Hippocampal formation (tissue), 2 donors: ENCODE measurements around the gene PRR12.
A peak's percentile ranks its signal among the peaks of the same experiment; 100 is the strongest.

Experiments used
- DNase-seq, 2 donors: peaks; one replicate each; lab custom pipeline; 2025; lab: John Stamatoyannopoulos, UW

Gene PRR12

DNA sequence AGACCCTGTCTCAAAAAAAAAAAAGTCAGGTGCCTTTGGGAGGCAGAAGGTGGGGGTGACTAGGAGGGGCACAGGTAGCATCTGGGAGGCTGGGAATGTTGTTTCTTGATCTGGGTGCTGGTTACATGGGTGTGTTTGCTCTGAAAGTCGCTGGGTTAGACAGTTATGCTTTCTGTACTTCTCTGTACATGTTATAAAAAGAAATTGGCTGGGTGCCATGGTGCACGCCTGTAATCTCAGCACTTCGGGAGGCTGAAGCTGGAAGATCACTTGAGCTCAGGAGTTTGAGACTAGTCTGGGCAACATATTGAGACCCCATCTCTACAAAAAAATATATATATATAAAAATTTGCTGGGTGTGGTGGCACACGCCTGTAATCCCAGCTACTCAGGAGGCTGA is 25.7 kb upstream of the PRR12 start:
- no peak for DNase-seq

DNA sequence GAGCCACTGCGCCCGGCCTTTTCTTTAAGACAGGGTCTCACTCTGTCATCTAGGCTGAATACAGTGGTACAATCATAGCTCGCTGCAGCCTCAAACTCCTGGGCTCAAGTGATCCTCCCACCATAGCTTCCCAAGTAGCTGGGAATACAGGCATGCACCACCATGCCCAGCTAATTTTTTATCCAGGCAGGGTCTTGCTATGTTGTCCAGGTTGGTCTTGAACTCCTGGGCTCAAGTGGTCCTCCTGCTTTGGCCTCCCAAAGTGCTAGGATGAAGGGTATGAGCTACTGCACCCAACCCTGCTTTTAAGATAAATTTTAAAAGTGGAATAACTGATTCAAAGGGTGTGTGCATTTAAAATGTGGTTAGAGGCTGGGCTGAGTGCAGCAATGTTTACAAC is 24.7 kb upstream of the PRR12 start:
- DNase-seq, result no peak

DNA sequence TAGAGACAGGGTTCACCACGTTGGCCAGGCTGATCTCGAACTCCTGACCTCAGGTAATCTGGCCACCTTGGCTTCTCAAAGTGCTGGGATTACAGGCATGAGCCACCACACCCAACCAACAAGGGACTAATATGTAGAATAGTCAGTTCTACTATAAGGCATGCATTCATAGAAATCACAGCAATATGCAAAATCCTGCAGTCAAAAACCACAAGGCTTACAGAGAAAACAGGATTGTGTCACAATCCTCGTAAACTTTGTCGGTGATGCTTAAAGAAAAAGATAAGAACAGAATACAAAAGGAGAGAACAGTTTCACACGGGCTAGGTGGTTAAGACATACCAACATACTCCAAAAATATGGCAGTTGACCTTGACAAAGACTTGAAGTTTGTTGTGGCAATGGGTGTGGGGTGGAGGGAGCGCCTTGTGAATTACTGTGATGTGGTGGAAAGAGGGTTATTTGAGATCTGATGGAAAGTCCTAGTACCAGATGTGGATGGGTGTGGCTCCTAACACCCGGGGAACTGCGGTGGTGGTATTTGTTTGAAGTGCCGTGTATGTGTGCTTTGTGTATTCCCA is 23.0 kb upstream of the PRR12 start:
- no peak for DNase-seq

DNA sequence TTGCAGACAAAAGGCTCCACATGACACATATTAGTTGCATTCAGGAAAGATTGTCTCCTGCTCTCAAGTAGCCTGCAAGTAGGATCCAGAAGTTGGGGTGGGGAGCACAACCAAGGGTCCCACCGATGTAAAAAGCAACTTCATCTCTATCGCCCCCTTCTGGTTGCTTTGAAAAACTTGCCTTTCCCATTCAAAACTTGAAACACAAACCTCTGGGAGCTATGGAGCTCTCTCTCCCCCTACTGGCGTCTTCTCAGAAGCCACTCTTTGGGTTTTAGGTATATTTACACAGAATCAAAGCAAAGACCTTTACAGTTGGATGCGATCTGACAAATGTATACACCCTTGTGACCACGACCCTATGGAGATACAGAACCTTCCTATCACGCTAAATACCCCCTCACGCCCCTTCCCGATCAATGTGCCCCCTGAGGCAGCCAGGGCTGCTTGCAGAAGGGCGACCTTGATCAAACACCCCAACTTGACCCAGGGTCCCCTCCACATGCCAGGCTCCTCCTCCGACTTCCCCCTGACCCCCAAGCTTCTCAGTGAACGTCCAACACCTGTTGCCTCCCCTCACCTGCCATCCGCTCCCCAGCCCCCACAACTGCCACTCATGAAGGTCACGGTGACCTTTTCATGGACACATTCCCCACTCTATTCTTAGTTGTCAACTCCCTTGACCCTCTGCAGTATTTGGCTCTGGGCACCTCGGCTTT is 20.7 kb upstream of the PRR12 start:
- peak; percentile 19 to 82 for DNase-seq

DNA sequence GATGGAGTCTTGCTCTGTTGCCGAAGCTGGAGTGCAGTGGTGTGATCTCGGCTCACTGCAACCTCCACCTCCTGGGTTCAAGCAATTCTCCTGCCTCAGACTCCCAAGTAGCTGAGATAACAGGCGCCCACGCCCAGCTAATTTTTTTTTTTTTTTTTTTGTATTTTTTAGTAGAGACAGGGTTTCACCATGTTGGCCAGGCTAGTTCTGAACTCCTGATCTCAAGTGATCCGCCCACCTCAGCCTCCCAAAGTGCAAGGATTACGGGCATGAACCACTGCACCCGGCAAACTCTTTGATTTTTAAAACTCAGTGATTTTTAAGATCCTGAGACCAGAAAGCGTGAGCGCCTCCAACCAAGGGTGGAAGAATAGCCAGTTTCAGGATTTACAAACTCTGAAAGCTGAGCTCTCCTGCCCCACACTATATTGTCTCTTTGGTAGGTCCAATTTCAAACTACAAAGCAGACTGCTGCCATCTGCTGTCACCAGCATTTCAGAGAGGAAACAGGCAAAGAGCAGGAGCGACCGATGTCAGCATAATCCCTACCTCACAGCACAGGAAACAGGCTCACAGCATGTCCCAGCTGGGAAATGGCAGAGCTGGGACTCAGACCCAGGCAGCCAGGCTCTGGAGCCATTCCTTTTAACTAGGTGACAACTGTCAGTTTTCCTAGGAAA is 19.8 kb upstream of the PRR12 start:
- DNase-seq, result no peak

DNA sequence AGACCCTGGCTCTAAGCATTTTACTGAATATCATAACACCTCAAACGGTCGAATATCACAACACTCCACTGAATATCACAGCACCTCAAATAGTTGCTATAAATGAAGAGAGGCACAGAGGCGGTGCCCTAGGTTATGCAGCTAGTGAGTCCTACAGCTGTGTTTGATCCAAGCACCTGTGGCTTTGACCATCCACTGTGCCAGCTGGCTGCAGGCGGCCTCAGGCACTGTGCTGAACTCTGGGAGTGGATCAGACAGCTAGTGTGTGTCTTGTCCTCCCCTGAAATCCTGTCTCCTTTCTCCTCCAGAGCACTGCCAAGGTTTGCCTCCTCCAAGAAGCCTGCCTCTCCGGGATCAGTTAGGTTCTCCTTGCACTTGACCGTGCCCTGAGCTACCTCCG is 18.0 kb upstream of the PRR12 start:
- no peak for DNase-seq

DNA sequence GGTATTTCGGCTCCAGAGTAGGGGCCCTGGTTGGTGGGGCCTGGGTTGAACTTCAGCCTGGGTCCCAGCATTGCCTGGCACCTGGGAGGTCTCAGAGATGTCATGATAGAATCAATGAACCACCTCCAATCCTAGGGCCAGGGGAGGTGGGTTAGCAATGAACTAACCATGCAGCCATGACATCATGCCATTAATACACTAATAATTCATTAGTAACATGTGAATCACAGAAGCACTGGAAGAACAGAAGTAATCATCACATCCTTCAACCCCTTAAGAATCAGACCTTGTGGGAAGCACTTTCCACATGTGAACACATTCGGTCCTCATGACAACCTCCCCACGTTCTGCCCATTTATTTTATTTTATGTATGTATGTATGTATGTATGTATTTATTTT is 17.6 kb upstream of the PRR12 start:
- DNase-seq, result no peak

DNA sequence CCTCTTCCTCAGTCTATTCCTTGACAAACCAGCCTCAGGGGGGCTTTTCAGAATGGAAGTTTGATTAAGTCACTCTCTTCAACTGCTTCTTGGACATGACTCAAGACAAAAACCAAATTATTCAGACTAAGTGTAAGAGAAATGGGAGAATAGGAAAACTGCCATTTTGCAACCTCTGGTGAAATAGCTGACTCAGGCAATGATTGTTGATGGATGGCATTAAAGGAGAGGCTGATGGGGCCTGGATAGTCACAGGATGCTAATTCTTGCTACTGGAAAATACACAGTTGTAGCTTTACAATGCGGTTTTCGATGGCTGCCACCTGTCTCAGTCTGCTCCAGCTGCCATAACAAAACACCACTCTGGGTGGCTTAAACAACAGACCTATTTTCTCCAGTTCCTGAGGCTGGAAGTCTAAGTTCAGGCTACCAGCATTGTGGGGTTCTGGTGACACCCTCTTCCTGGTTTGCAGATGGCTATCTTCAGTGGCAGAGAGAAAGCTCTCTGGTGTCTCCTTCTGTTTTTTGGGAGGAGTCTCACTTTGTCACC is 16.7 kb upstream of the PRR12 start:
- no peak for DNase-seq

DNA sequence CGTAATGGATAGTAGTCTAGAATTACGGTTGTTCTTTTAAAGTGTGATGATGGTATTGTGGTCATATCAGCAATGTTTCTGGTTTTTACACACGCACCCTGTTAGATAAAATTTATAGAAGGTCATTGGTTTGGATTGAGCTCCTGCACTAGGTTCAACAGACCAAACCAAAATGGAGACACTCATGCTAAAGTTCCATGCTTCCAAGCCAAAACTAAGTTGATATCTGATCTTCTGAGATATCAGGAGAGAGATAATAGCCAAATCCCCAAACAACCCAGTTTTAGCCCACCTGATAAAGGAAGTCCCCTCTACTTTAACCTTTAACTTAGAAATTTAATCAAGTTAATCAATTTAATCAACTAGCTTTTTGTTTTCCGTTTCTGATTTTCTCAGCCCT is 11.8 kb upstream of the PRR12 start:
- no peak for DNase-seq

DNA sequence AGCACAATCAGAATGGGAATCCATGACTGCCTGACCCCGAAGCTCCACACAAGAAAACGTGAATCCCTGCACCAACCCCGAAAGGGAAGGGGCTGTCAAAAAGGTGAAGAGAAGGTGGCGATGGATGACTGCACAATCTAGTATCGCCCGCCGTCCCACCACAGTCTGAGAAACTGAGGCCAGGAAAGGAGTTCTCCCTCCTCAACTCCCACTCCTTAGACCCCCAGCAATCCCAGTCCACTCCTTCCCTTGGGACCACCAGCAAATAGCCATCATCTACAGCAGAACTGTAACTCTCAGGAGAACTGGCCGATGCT is 11.1 kb upstream of the PRR12 start:
- no peak for DNase-seq

DNA sequence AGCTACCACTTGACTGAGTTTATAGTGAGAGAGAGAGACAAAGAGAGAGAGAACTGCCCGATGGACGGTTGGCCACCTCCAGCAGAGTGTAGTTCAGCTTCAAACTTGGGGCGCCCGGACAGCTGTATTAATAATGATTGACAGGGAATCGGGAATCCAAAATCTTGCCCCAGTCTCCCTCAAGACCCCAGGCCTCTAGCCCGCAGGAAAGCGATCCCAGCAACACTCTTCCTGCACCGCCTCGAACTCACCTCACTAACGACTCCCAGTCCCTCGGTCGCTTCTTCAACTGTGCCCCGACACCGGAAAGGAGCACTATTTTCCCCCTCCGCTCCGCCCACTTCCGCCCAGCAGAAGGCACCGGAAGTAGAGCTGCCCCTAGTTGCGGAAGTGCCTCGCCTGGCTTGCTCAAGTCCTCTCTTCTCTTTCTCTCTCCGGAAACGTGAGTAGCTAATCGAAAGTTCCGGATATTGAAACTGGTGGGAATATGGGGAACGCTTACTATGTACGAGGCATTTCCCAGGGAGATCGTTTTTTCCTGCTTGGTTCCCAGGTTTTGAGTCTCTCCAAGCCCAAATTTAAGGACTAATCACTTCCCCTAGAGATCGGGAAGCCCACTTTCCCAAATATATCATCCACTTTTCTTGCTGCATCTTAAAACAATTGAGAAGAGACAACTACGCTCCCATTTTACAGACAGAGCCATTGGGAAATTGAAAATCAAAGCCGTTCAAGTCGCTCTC is 10.5 kb upstream of the PRR12 start, which contains the start of gene NOSIP:
NOSIP (minus strand) TSS at position 293 of the 743 bp plus-strand sequence. CDS start 19,865 bp downstream, outside the sequence.
- DNase-seq, result peak; percentile 92 to 95

DNA sequence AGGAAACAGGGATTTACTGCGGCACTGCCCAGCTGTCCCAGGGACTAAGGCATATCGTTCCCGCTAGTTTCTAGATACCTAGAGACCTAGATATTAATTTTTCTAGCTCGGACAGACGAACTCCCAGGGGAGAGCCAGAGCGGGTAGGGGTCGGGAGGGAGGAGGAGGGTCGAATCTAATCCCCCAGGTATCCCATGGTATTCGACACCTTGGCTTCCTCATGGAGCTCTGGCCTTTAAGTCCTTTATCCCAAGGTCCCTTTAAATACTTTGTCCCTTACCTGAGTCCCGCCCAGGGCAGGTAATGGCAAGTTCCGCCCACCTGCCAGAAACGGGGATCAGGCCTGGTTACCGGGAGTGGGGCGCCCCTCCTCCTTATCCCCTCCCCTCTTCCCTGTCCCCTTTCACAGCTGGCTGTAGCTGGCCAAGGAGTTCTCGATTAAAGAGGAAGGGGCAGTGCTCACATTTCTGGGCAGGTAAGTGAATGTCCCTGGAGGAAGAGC is 9.9 kb upstream of the PRR12 start, which contains the start of gene PRRG2:
PRRG2 (plus strand) TSS at position 310 of the 502 bp plus-strand sequence. CDS start 1,904 bp downstream, outside the sequence.
- DNase-seq, result no peak

DNA sequence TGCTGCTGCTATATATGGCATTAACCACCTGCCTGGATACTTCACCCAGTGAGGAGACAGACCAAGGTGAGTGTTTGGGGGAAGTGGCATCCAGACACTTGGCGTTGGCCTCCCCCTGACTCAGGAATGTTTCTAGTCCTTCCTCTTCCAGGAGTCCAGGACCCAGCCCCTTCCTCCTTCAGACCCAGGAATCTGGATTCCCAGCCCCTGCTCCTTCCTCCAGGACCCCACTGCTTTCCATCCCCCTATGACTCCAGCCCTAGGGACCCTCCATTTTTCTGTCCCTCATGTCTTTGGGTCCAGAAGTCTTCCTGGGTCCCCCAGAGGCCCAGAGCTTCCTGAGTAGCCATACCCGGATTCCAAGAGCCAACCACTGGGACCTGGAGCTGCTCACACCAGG is 7.7 kb upstream of the PRR12 start:
- DNase-seq, result no peak

DNA sequence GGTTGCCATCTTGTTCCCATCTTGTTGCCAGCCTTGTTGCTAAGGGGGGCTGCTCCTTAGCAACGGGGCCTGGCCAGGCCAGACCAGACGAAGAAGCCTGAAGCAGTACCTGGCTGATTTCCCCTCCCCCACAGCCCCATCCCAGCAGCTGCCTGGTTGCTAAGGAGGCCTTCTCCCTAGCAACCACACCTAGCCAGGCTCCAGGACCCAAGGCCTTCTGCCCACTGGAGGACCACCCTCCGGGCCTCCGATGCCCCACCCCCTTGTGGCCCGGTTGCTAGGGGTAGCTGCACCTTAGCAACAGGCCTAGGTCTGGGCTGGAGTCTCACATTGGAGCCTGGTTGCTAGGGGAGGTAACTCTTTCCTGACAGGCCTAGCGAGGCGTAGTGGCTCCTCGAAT is 6.0 kb upstream of the PRR12 start:
- no peak for DNase-seq

DNA sequence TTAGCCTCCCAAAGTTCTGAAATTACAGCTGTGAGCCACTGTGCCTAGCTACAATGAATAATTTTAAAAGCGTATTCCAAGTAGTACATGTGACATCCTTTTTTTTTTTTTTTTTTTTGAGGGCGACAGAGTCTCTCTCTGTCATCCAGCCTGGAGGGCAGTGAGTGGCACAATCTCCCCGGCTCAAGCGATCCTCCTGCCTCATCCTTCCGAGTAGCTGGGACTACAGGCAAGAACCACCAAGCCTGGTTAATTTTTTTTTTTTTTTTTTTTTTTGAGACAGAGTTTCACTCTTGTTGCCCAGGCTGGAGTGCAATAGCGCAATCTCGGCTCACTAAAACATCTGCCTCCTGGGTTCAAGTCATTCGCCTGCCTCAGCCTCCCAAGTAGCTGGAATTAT is 3.8 kb upstream of the PRR12 start:
- no peak for DNase-seq

DNA sequence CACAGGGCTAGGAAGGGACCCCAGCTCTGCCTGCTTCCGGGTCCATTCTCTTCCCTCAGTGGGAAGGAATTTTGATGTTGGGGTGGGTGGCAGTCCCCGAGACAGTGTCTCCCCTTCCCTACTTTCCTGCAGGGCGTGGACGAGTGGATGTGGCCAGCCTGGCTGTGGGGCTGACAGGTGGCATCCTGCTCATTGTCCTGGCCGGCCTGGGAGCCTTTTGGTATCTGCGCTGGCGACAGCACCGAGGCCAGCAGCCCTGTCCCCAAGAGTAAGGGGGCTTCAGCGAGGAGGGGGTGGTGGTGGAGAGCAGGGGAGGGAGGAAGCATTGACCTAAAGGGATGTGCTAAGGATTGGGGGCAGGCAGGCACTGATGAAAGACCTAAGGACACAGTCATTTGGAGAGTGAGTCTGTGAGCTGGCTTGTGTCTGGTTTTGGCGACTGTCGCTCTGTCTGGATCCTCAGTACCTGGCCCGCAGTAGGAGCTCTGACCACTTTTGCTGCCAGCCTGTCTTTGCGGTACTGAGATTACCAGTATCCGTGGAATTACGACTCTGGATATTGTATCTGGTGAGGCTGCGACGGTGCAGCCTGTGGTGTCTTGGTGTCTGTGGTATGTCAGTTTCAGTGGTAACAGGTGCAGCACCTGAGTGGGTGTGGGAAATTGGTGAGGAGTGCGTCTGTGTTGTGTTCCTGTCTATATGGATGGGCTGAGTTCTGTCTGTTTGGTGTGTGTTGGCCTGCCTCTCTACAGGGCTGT is 2.4 kb upstream of the PRR12 start:
- DNase-seq, result no peak

DNA sequence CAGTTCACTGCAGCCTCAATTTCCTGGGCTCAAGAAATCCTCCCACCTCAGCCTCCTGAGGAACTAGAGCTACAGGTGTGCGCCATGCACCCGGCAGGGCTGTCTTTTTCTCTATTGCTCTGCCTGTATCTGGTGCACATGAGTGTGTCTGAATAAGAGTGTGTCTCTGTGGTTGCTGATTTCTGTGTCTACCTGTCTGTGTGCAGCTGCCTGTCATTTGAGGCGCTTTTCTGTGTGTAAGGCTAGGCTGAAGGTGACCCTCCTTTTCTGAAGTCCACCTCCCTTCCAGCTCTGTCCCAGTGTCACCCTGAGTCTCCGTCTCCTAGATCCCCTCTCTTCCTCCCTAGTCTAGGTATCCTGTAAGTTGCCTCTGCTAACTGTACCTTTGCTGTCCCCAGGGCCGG is 1.5 kb upstream of the PRR12 start:
- no peak for DNase-seq

DNA sequence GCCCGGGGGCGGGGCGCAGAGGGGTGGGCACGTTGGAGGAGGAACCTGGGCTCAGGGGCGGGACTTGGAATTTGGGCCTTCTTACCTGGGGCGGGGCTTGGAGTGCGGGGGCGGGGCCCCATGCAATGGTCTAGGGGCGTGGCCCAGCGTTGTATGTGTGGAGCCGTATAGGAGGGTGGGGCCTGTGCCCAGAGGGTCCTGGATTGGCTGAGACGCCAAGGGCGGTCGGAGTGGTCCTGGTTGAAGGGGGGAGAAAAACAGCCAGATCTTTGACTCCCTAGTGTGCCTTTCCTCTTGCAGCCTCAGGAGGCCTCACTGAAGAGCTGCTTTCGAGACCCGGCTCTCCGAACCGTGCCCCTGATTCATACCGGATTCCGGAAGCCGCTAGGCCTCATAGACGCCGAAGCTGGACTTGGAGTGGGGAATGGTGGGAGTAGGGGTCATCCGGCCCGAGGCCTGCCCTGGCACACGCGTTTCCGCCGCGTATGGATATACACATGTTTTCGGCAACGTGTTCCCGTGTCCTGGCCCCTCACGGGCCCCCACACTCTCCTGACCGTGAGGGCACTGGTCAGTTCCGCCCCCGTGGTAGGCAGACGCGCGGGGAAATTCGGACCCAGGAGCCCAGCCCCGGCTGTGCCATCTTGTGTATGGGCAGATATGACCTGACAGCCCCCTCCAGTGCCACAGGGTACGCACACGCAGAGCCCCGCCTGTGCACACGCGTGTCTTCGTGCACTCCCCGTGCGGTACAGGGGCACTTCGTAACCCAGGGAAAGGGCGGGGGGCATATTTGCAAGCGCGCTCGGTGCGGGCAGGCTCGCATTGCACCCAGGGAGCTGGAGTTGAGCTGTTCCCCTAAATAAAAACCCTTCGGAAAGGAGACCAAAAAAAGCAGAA is 661 bp upstream of the PRR12 start:
- peak; percentile 47 to 75 for DNase-seq

DNA sequence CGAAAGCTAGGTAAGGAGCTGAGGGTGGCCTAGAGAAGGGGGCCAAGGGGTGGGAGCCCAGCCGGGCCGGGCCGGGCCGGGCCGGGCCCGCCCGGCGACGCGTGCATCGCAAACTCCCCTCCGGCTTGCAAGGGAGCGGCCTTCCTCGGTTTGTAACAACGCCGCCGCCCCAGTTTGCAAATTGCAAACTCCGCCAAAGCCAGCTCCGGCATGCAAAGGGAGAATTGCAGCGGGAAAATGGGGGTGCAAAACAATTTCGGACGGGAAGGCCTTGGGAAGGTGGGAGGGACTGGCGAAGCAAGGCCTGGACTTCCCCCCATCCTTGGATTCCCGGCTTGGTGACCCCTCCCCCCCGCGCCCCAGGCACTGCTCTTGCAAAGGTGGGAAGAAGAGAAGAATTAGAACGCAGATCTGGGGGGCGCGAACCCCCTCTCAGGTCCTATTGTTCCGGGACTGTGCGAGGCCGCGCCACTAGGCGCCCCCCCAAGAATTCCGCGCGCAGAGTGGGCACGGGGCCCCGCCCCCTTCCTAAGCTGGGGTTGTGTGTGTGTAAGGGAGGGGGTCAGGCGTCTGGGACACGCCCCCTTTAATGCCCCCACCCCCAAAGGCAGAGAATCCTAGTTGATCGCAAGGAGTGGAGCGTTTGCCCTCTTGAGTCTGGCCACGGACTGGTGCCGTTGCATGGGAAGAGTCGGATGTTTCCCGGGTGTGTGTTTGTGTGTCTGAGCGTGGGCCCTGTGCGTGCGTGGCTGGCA is 926 bp downstream of the PRR12 start:
- DNase-seq, result peak in 1 of 2 donors; percentile 48
